Measurements from ENCODE around the gene RPUSD1. TPM values are rescaled to one million over a fixed set of nuclear protein-coding genes. Genes with fewer than 3 reads are reported as not detected.

Gene RPUSD1
- total and polyA plus RNA-seq, 11 donors, result 7.1 to 25.7 (median 10.9) TPM

DNA sequence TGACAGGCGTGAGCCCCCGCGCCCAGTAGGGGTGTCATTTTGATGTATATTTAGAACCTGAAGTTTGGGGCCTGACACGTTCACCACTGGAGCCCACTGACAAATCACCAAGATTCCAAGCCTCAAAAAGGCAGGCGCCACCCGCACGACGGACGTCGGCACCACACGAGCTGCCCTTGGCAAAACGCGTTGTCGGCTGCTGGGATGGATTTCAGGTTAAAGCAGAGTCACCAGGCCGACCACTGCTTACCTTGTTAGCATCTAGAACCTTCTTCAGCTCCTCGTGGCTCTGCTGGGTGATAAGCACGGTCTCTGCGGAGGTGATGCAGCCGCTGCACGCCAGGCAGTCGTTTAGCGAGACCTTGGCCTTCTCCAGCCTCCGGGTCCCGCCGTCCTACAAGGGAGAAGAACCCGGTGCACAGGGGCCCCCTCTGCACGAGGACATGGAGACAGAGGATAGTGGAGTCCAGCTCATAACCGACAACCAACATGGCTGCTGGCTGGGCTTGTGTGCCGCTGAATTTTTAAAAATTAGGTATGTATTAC is 51.2 kb downstream of the RPUSD1 start:
- Histone ChIP-seq H3K4me1 (peaks cover 4 to 18% (median 12%) of the 10 kb centered on the region in 12 donors), H3K9me3 (no peaks in the 10 kb centered on the region), H3K27me3 (peaks cover 0 to 3% (median 0%) of the 10 kb centered on the region in 9 donors), H3K36me3 (peaks cover 0 to 67% (median 58%) of the 10 kb centered on the region in 9 donors), H3K4me3 (no peak overlapping the region), H3K27ac (no peak overlapping the region)
- no peak for DNase-seq
- 95 to 100% (median 96%) methylated on average over 8 to 29 of the region's 29 CpGs for WGBS, 4 donors
- ATAC-seq, result no peak
- TF ChIP-seq, protein P1, sequence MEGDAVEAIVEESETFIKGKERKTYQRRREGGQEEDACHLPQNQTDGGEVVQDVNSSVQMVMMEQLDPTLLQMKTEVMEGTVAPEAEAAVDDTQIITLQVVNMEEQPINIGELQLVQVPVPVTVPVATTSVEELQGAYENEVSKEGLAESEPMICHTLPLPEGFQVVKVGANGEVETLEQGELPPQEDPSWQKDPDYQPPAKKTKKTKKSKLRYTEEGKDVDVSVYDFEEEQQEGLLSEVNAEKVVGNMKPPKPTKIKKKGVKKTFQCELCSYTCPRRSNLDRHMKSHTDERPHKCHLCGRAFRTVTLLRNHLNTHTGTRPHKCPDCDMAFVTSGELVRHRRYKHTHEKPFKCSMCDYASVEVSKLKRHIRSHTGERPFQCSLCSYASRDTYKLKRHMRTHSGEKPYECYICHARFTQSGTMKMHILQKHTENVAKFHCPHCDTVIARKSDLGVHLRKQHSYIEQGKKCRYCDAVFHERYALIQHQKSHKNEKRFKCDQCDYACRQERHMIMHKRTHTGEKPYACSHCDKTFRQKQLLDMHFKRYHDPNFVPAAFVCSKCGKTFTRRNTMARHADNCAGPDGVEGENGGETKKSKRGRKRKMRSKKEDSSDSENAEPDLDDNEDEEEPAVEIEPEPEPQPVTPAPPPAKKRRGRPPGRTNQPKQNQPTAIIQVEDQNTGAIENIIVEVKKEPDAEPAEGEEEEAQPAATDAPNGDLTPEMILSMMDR (IDR thresholded peaks at IDR 0.05), result no peak
- TF ChIP-seq POLR2A (IDR thresholded peaks at IDR 0.05), result no peak
- intact Hi-C loops (cut with DNase I), result no loop called here

DNA sequence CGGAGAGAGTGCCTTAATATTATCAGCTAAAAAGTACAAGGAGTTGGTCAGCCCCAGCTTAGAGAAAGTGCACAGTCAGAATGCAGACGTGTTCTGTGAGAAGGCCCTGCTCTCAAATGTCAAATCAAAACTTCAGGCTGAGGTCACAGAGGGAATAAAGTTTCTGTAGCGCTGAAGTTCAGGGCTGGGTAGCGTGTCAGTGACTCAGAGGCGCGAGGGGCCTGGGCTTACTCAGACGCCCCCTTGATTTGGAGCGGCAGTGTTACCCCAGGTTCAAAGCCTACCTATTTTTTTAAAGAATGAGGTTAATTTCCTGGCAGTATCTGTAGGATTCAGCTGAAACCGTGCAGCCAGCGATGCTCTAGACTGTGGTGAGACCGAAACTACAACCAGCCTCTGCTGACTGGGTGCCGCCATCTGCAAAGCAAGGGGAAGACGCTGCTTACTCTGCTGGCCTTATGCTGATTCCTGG is 52.2 kb downstream of the RPUSD1 start:
- no peak for TF ChIP-seq POLR2A (IDR thresholded peaks at IDR 0.05)
- TF ChIP-seq, protein P1 (IDR thresholded peaks at IDR 0.05), result no peak
- peaks cover 4 to 14% (median 9%) of the 10 kb centered on the region in 12 donors for H3K4me1 ChIP-seq
- no peaks in the 10 kb centered on the region for H3K9me3 ChIP-seq
- WGBS, 4 donors, result 87 to 93% (median 91%) methylated on average over 13 of the region's 13 CpGs
- intact Hi-C loops (cut with DNase I), result no loop called here
- no peak for DNase-seq
- ATAC-seq, result no peak
- H3K27me3 ChIP-seq, result no peaks in the 10 kb centered on the region
- H3K4me3 ChIP-seq, result no peak overlapping the region
- H3K27ac ChIP-seq, result no peak overlapping the region
- peaks cover 0 to 76% (median 65%) of the 10 kb centered on the region in 9 donors for H3K36me3 ChIP-seq

DNA sequence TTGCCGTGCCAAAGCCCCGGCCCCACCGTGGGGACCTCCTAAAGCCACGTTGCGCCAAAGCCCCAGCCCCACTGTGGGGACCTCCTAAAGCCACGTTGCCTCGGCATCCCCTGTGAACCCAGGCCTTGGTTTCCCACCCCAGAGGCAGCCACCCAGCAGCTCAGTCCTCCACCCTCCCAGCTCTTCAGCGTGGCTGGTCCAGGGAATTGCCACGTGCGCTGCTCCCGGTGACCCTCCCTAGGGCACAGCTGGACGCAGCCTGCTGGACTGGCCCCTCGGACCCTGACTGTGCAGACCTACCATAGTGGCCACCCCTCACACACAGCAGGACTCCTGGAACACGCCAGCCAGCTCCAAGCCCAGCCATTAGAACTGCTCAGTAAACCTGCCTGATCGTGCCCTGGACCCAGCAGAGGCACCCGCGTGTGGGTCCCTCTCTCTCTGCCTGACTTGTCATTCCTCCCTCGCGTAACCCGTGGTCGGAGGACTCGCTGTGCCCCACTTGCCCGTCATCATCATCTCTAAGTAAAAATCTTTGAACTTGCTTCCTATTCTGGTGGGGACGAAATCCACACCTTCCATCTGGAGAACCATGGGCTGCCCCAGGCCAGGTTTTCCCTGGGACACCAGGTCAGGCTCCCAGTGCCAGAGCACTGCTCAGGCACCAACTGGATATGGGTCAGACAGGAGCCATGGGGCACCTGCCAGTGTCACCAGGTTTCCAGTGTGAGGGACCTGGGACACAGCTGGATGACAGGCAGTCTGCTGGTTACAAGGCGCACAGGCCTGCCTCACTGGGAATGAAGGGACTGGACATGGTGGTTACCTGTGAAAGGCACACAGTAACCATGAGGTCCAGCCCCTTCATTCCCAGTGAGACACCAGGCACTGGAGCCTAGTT is 53.0 kb downstream of the RPUSD1 start:
- H3K9me3 ChIP-seq, result no peaks in the 10 kb centered on the region
- ATAC-seq (no peak), DNase-seq (peak in 1 of 5 donors; percentile 27)
- no peaks in the 10 kb centered on the region for H3K27me3 ChIP-seq
- H3K27ac ChIP-seq, result no peak overlapping the region
- no peak overlapping the region for H3K4me3 ChIP-seq
- peaks cover 4 to 10% (median 7%) of the 10 kb centered on the region in 12 donors for H3K4me1 ChIP-seq
- intact Hi-C loops (cut with DNase I), result no loop called here
- TF ChIP-seq, protein P1 (IDR thresholded peaks at IDR 0.05), result no peak
- no peak for TF ChIP-seq POLR2A (IDR thresholded peaks at IDR 0.05)
- H3K36me3 ChIP-seq, result peaks cover 0 to 78% (median 65%) of the 10 kb centered on the region in 9 donors
- WGBS, 4 donors, result 91 to 95% (median 94%) methylated on average over 18 to 25 of the region's 25 CpGs

MicroRNA genes within 50 kb of the gene (microRNA counts, 767-probe panel; counts per million panel counts)
- 1,458 to 1,569 counts per million in 2 donors for microRNA hsa-miR-662

Small RNAs within 50 kb of the gene (microRNA-seq; reads per million reads assigned to microRNA genes)
- gene MIR662, result 0 reads per million in 4 donors

Other genes starting within 250 kb of the RPUSD1 start
- not detected for gene PRR35, start 228.0 kb downstream of the RPUSD1 start, total RNA-seq
- gene PRR35, start 228.0 kb downstream of the RPUSD1 start, polyA plus RNA-seq, result not detected
- gene NHLRC4, start 221.4 kb downstream of the RPUSD1 start, total RNA-seq, result under 1 TPM in 8 of 9 donors, not detected in 1; 0.23 to 0.86 (median 0.56) TPM
- under 1 TPM; 0.46 to 0.50 TPM for gene NHLRC4, start 221.4 kb downstream of the RPUSD1 start, polyA plus RNA-seq
- gene PIGQ, start 218.4 kb downstream of the RPUSD1 start, total RNA-seq, result 10 to 100 TPM; 16.4 to 39.5 (median 22.0) TPM
- 10 to 100 TPM; 21.8 to 35.8 TPM for gene PIGQ, start 218.4 kb downstream of the RPUSD1 start, polyA plus RNA-seq
- gene RAB40C, start 198.3 kb downstream of the RPUSD1 start, total RNA-seq, result 10 to 100 TPM; 10.2 to 17.8 (median 12.6) TPM
- 10 to 100 TPM; 15.2 to 22.0 TPM for gene RAB40C, start 198.3 kb downstream of the RPUSD1 start, polyA plus RNA-seq
- gene WFIKKN1, start 157.4 kb downstream of the RPUSD1 start, total RNA-seq, result 1 to 10 TPM in 1 of 9 donors, under 1 TPM in 8; 0.15 to 1.1 (median 0.25) TPM
- gene WFIKKN1, start 157.4 kb downstream of the RPUSD1 start, polyA plus RNA-seq, result under 1 TPM; 0.30 to 0.51 TPM
- 100 to 1,000 TPM in 2 of 9 donors, 10 to 100 TPM in 7; 39.6 to 187 (median 44.7) TPM for gene METTL26, start 152.1 kb downstream of the RPUSD1 start, total RNA-seq
- gene METTL26, start 152.1 kb downstream of the RPUSD1 start, polyA plus RNA-seq, result 100 to 1,000 TPM; 101 to 165 TPM
- gene MCRIP2, start 146.6 kb downstream of the RPUSD1 start, total RNA-seq, result 100 to 1,000 TPM in 4 of 9 donors, 10 to 100 TPM in 5; 52.3 to 219 (median 89.5) TPM
- gene MCRIP2, start 146.6 kb downstream of the RPUSD1 start, polyA plus RNA-seq, result 100 to 1,000 TPM in 1 of 2 donors, 10 to 100 TPM in 1; 97.0 to 321 TPM
- gene WDR90, start 139.0 kb downstream of the RPUSD1 start, total RNA-seq, result 10 to 100 TPM in 2 of 9 donors, 1 to 10 TPM in 7; 3.7 to 17.4 (median 8.6) TPM
- 10 to 100 TPM in 1 of 2 donors, 1 to 10 TPM in 1; 5.1 to 10.9 TPM for gene WDR90, start 139.0 kb downstream of the RPUSD1 start, polyA plus RNA-seq
- 100 to 1,000 TPM in 1 of 9 donors, 10 to 100 TPM in 8; 33.7 to 102 (median 83.5) TPM for gene RHOT2, start 120.2 kb downstream of the RPUSD1 start, total RNA-seq
- 100 to 1,000 TPM in 1 of 2 donors, 10 to 100 TPM in 1; 77.2 to 143 TPM for gene RHOT2, start 120.2 kb downstream of the RPUSD1 start, polyA plus RNA-seq
- gene RHBDL1, start 112.7 kb downstream of the RPUSD1 start, total RNA-seq, result 1 to 10 TPM in 7 of 9 donors, under 1 TPM in 2; 0.72 to 2.7 (median 1.8) TPM
- gene RHBDL1, start 112.7 kb downstream of the RPUSD1 start, polyA plus RNA-seq, result 1 to 10 TPM in 1 of 2 donors, under 1 TPM in 1; 0.19 to 3.6 TPM
- 100 to 1,000 TPM in 8 of 9 donors, 10 to 100 TPM in 1; 93.7 to 198 (median 116) TPM for gene STUB1, start 108.0 kb downstream of the RPUSD1 start, total RNA-seq
- gene STUB1, start 108.0 kb downstream of the RPUSD1 start, polyA plus RNA-seq, result 100 to 1,000 TPM; 107 to 159 TPM
- 100 to 1,000 TPM in 1 of 9 donors, 10 to 100 TPM in 8; 37.5 to 103 (median 44.1) TPM for gene JMJD8, start 104.0 kb downstream of the RPUSD1 start, total RNA-seq
- 10 to 100 TPM; 36.2 to 66.6 TPM for gene JMJD8, start 104.0 kb downstream of the RPUSD1 start, polyA plus RNA-seq
- gene WDR24, start 98.0 kb downstream of the RPUSD1 start, total RNA-seq, result 10 to 100 TPM in 4 of 9 donors, 1 to 10 TPM in 5; 7.0 to 16.6 (median 9.2) TPM
- 10 to 100 TPM in 1 of 2 donors, 1 to 10 TPM in 1; 5.6 to 10.5 TPM for gene WDR24, start 98.0 kb downstream of the RPUSD1 start, polyA plus RNA-seq
- gene FBXL16, start 82.6 kb downstream of the RPUSD1 start, total RNA-seq, result under 1 TPM in 3 of 9 donors, not detected in 6; 0.59 to 1.00 (median 0.60) TPM
- under 1 TPM; 0.03 to 0.11 TPM for gene FBXL16, start 82.6 kb downstream of the RPUSD1 start, polyA plus RNA-seq
- 10 to 100 TPM; 50.5 to 79.4 (median 60.7) TPM for gene METRN, start 73.3 kb downstream of the RPUSD1 start, total RNA-seq
- gene METRN, start 73.3 kb downstream of the RPUSD1 start, polyA plus RNA-seq, result 10 to 100 TPM; 31.2 to 69.0 TPM
- 10 to 100 TPM; 30.2 to 48.6 (median 36.0) TPM for gene ANTKMT, start 67.2 kb downstream of the RPUSD1 start, total RNA-seq
- gene ANTKMT, start 67.2 kb downstream of the RPUSD1 start, polyA plus RNA-seq, result 10 to 100 TPM; 22.9 to 42.4 TPM
- gene CCDC78, start 61.9 kb downstream of the RPUSD1 start, total RNA-seq, result 1 to 10 TPM in 1 of 9 donors, under 1 TPM in 5, not detected in 3; 0.35 to 1.3 (median 0.54) TPM
- gene CCDC78, start 61.9 kb downstream of the RPUSD1 start, polyA plus RNA-seq, result 1 to 10 TPM in 1 of 2 donors, under 1 TPM in 1; 0.60 to 1.3 TPM
- 10 to 100 TPM in 7 of 9 donors, 1 to 10 TPM in 2; 5.0 to 16.4 (median 11.9) TPM for gene HAGHL, start 61.3 kb downstream of the RPUSD1 start, total RNA-seq
- gene HAGHL, start 61.3 kb downstream of the RPUSD1 start, polyA plus RNA-seq, result 10 to 100 TPM; 11.3 to 44.2 TPM
- 10 to 100 TPM; 21.4 to 33.1 (median 26.8) TPM for gene CIAO3, start 47.4 kb downstream of the RPUSD1 start, total RNA-seq
- gene CIAO3, start 47.4 kb downstream of the RPUSD1 start, polyA plus RNA-seq, result 10 to 100 TPM; 36.0 to 41.5 TPM
- 10 to 100 TPM in 1 of 9 donors, under 1 TPM in 2, not detected in 6; 0.48 to 82.2 (median 0.50) TPM for gene MSLN, start 27.6 kb downstream of the RPUSD1 start, total RNA-seq
- not detected for gene MSLN, start 27.6 kb downstream of the RPUSD1 start, polyA plus RNA-seq
- 10 to 100 TPM in 2 of 9 donors, 1 to 10 TPM in 6, under 1 TPM in 1; 0.83 to 15.0 (median 4.0) TPM for gene CHTF18, start 239 bp upstream of the RPUSD1 start, total RNA-seq
- gene CHTF18, start 239 bp upstream of the RPUSD1 start, polyA plus RNA-seq, result 1 to 10 TPM; 2.6 to 3.9 TPM
- not detected for gene GNG13, start 12.4 kb upstream of the RPUSD1 start, total RNA-seq
- not detected for gene GNG13, start 12.4 kb upstream of the RPUSD1 start, polyA plus RNA-seq
- gene LMF1, start 182.6 kb upstream of the RPUSD1 start, total RNA-seq, result 10 to 100 TPM in 3 of 9 donors, 1 to 10 TPM in 6; 4.3 to 19.2 (median 7.4) TPM
- 1 to 10 TPM; 5.3 to 6.1 TPM for gene LMF1, start 182.6 kb upstream of the RPUSD1 start, polyA plus RNA-seq
- gene SOX8, start 193.4 kb upstream of the RPUSD1 start, total RNA-seq, result 1 to 10 TPM in 2 of 9 donors, under 1 TPM in 7; 0.44 to 1.3 (median 0.81) TPM
- under 1 TPM; 0.50 to 0.65 TPM for gene SOX8, start 193.4 kb upstream of the RPUSD1 start, polyA plus RNA-seq

Measured in heart left ventricle (tissue), 16 donors.